ENCODE data around the gene PRICKLE3.

The PRICKLE3 gene

DNA sequence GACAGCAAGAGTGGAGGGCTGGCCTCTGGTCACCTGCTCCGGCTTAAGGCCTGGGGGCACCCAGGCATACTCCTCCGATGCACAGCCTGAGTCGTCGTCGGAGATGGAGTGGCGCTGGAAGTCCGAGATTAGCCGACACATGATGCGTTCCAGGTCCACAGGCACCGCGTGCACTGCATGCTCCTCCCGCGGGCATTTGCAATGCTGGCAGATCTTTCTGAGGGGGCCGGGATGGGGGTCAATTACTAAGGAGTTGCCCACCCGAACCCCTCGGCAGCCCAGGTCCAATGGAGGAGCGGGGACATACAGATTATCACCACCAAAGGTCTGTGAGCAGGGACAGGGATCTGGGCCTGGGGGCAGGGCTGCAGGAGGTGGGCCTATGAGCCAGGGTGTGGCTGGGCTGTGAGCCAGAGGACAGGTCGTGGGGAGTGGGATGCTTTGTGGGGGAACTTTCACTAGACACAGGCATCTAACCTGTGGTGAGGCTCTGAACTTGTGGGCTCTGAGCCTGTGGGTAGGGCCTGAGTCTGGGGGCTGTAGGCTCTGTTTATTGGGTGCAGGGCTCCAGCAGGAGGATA, 2.4 kb downstream of the PRICKLE3 start:
- TF ChIP-seq, protein P1, sequence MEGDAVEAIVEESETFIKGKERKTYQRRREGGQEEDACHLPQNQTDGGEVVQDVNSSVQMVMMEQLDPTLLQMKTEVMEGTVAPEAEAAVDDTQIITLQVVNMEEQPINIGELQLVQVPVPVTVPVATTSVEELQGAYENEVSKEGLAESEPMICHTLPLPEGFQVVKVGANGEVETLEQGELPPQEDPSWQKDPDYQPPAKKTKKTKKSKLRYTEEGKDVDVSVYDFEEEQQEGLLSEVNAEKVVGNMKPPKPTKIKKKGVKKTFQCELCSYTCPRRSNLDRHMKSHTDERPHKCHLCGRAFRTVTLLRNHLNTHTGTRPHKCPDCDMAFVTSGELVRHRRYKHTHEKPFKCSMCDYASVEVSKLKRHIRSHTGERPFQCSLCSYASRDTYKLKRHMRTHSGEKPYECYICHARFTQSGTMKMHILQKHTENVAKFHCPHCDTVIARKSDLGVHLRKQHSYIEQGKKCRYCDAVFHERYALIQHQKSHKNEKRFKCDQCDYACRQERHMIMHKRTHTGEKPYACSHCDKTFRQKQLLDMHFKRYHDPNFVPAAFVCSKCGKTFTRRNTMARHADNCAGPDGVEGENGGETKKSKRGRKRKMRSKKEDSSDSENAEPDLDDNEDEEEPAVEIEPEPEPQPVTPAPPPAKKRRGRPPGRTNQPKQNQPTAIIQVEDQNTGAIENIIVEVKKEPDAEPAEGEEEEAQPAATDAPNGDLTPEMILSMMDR (IDR thresholded peaks at IDR 0.05; ENCODE audit: low read depth, low read length) = no peak
- no peak overlapping the region for H3K4me3 ChIP-seq (ENCODE audit: low read depth, low read length)

DNA sequence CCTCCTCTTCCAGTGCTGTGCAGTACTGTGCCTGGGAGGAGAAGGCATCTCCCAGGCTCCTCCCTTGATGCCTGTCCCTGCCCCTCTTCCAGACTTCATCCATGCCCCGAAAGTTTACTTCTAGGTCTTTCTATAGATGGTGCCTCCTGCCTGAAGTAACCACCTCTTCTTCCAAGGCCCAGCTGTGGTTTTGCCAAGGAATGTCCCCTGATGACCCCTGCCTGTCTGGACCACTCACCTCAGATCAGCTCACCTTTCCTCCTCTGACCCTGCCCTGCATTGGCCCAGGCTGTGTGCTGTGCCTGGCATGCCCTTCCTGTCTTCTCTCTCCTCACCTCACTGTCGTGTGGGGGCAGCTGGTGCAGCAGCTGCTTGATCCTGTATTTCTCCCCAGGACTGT, 6.8 kb downstream of the PRICKLE3 start:
- TF ChIP-seq, protein P1 (IDR thresholded peaks at IDR 0.05; ENCODE audit: low read depth, low read length) = no peak

DNA sequence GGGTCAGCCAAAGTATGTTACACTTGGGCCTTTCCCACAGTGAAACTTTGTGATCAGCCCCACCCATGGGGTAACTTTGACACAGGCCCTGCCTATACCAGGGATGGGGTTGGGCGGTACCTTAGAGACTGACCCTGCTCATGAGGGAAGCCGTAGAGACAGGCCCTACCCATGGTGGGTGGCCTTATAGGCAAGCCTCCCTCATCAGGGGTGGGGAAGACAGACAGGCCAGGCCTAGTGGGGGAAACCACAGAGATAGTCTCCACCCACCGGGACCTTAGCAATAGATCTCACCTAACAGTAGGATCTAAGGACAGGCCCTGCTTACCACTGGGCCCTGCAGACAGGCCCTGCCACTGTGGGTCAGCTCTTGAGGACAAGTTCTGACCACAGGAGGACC, 7.6 kb downstream of the PRICKLE3 start:
- TF ChIP-seq, protein P1 (IDR thresholded peaks at IDR 0.05; ENCODE audit: low read depth, low read length) = no peak
- H3K4me3 ChIP-seq (ENCODE audit: low read depth, low read length) = no peak overlapping the region

More for the DNA sequence above, 6.8 kb downstream of the PRICKLE3 start:
- H3K4me3 ChIP-seq (ENCODE audit: low read depth, low read length) = no peak overlapping the region

DNA sequence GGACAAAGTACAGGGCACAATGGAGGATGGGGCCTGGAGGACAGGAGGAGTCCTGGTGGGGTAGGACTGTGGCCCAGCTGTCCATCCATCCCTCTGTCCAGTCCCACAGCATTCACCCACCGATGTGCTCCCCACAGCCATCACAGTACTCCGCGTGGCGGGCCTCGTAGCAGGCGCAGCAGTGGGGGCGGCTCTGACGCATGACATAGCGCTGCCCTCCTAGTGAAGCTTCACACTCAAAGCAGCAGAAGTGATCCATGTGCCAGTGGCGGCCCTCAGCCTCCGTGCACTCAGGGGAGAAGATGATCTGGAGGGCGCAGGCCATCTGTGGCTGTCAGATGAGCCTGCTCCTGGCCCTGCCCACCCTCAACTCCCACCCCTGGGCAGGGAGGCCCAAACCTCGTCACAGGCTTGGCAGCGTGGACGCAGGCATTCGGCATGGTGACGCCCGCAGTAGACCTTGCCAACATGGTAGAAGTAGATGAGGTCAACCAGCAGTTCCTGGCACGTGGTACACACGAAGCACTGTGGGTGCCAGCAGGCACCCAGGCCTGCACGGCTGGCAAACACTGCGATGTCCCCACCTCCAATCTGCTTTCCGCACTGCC, 8.2 kb downstream of the PRICKLE3 start:
- no peak overlapping the region for H3K4me3 ChIP-seq (ENCODE audit: low read depth, low read length)
- TF ChIP-seq, protein P1 (IDR thresholded peaks at IDR 0.05; ENCODE audit: low read depth, low read length) = no peak

DNA sequence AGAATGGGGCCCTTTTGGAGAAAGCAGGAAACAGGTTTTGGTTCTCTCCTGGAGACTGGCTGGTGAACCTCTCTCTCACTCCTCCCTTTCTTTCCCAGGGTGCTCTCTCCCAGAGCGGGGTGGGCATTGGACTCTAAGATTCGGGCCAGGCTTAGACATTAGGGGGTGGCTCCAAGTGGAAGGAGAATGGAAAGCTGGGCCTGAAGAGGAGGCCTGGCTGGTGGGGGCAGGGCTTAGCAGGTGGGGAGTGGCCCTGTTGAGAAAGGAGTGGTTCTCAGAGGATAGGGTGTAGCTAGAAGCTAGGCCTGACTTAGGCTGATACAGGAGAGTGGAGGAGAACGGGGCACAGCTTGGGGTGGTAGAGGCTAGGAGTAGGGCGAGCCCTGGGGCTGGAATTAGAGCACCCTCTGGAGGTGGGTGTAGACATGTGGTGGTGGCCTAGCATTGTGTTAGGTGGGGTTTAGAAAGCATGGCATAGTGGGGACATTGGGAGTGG, 8.8 kb downstream of the PRICKLE3 start:
- no peak overlapping the region for H3K4me3 ChIP-seq (ENCODE audit: low read depth, low read length)
- TF ChIP-seq, protein P1 (IDR thresholded peaks at IDR 0.05; ENCODE audit: low read depth, low read length) = no peak

DNA sequence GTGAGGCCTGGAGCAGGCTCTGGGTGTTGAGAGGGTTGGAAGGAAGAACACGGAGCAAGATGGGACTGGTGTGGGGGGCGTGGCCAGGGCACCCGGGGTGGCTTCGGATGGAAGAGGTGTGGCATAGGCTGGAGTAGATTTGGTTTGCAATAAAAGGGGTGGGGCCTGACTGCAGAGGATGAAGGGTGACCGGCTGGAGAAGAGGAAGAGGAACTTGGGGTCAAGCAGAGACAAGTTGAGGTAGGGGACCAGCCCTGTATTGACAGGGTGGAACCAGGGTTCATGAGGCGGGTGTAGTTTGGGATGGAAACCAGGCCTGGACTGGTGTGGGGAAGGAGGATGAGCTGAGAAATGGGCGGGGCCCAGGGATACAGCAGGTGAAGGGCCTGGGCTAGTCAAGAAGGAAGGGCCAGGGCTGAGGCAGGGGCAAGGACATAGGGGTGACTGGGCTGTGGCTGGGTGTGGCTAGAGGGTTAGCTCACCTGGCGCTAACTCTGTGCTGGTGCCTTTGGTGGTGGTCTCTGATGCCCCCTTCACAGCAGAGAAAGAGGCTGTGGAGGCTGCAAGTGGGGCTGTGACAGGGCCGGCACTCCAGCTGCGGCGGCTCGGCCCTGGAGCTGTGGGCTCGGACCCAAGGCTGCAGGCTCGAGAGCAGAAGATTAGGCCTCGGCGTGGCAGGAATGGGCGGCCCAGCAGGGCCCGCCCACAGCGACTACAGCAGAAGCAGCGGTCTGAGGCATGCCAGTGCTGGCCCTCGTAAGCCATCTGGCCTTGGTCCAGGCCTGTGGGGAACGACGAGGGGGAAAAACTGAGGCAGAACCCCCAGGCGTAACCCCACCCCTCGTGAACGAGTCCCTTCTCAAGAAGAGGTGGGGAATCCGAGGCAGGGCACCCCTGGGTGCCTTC, 9.5 kb downstream of the PRICKLE3 start:
- H3K4me3 ChIP-seq (ENCODE audit: low read depth, low read length) = no peak overlapping the region

More for the DNA sequence above, 9.5 kb downstream of the PRICKLE3 start:
- TF ChIP-seq, protein P1 (IDR thresholded peaks at IDR 0.05; ENCODE audit: low read depth, low read length) = no peak
